SIG-M5 treated with dmso at 0.1 percent for 504 hours (cell line): ENCODE data around the gene ALG2.

ENCODE experiments used
- DNase-seq: peaks from one replicate; lab custom pipeline; 2025; ENCODE audit not compliant: unreplicated experiment; lab: John Stamatoyannopoulos, UW

Gene ALG2

GRCh38 chr9:99221621-99222415, at the start of gene ALG2, which contains the start of gene SEC61B:
ALG2 (minus strand) TSS chr9:99221942; CDS start chr9:99221894, 48 bp downstream.
SEC61B (plus strand) TSS chr9:99222282; CDS start chr9:99222364, 82 bp downstream.
- DNase-seq, result peak; percentile 91

GRCh38 chr9:99270491-99270890, 48.7 kb upstream of the ALG2 start:
- no peak for DNase-seq

- DNase-seq, result no peak
Observed at GRCh38 chr9:99269416-99269815, 47.7 kb upstream of the ALG2 start.

GRCh38 chr9:99266255-99267023, 44.7 kb upstream of the ALG2 start:
- DNase-seq, result peak; percentile 33

DNA sequence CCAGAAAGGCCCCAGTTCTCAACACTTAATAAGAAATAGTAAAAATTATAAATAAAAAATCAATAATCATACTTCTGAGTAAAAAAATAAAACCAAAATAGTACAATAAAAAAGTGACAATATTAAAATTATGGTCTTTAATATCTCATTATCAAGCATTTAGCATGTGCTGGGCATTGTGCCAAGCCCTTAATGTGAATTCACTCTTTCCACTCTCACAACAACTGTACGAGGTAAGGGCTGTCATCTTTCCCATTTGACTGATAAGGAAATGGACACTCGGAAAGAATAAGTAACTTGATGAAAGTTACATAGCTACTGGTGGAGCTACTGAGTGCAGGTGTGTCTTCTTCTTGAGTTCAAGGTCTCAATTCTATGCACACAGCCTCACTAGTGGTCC, 43.9 kb upstream of the ALG2 start:
- DNase-seq, result no peak

DNA sequence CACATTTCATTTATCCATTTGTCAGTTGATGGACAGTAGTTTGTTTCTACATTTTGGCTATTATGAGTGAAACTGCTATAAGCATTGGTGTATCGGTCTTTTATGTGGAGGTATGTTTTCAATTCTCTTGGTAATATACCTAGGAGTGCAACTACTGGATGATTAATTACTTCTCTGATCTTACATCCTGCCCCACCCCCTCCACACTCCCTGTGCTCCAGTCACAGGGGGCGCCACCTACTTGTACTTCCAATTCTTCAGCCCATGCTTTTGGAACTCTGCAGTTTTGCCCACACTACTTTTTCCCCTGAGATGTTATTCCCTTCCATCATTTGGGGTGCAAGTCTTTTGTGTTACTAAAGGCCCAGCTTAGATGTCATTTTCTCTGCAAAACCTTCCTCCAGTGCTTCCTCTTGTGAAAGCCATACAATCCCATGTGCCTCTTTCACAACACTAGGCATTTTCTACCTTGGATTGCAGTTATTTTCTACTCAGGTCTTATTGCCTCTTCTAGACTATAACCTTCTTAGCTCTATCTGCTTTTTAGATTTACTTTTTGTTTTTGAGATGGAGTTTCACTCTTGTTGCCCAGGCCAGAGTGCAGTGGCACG, 42.4 kb upstream of the ALG2 start:
- no peak for DNase-seq

- DNase-seq, result no peak
Observed at GRCh38 chr9:99262949-99263418, 41.2 kb upstream of the ALG2 start.

- DNase-seq, result no peak
Observed at GRCh38 chr9:99261923-99262322, 40.2 kb upstream of the ALG2 start.

- DNase-seq, result no peak
Observed at GRCh38 chr9:99259231-99259918, 37.6 kb upstream of the ALG2 start.

- no peak for DNase-seq
Observed at GRCh38 chr9:99257723-99258389, 36.1 kb upstream of the ALG2 start.

DNA sequence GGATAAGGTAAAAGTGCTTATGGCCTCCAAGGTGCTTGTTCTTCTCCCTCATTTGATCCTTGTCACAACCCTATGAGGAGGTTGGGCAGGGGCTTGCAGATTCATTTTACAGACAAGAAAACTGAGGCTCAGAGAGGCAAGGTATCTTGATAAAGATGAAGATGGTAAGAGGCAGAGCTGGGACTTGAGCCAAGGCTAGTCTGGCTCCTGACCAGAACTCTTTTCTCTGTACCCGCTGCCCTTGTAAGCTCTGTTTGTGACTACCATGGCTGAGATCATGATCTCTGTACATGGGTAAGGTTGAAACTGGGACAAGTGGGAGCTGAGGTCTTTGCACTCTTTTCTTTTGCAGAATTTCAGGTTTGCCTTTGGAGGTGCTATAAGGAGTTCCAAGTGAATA, 33.9 kb upstream of the ALG2 start:
- no peak for DNase-seq

DNA sequence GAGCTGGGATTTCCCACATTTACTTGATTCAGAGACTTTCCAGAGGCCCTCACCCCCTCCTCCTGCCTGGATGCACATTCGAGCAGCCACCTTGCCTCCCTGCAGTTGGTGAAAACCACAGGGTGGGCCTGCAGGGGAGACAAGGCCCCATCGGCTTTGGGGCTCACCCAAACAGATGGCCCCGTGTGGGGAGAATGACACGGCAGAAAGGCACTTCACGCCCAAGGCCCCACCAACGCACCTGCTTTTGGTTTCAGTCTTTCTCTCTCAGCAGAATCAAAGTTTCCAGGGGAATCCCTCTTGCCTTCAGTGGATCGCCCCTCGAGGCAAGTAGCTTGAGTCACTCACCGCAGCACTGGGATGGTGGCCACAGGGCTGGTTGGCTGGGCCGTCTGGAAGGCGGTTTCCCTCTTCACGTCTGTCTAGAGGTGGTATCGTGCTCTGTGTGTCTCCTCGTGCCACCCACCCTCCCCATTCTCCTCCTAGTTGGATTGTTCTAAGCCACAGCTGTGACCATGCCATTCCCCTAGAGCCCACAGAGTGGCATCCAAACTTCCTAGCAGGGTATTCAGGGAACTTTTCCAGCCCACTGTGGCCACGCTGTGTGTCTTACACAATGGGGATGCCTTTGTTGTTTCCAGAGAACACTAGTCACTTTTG, 32.2 kb upstream of the ALG2 start:
- DNase-seq, result no peak

DNA sequence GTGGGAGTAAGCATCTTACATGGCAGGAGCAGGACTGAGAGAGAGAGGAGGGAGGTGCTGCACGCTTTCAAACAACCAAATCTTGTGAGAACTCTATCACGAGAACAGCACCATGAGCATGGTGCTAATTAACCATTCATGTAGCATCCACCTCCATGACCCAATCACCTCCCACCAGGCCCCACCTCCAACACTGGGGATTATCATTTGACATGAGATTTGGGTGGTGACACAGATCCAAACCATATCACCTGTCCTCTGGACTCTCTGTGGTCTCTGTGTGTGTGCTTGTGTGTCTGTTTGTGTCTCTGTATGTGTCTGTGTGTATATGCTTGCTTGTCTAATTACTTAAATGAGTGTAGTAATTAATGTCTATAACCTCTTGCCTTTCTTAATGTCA, 31.4 kb upstream of the ALG2 start:
- DNase-seq, result no peak

GRCh38 chr9:99251157-99251556, 29.4 kb upstream of the ALG2 start:
- DNase-seq, result no peak

GRCh38 chr9:99249619-99250018, 27.9 kb upstream of the ALG2 start:
- DNase-seq, result no peak

- DNase-seq, result peak; percentile 22
Observed at GRCh38 chr9:99244344-99245260, 22.9 kb upstream of the ALG2 start.

- DNase-seq, result no peak
Observed at GRCh38 chr9:99241106-99241505, 19.4 kb upstream of the ALG2 start.

DNA sequence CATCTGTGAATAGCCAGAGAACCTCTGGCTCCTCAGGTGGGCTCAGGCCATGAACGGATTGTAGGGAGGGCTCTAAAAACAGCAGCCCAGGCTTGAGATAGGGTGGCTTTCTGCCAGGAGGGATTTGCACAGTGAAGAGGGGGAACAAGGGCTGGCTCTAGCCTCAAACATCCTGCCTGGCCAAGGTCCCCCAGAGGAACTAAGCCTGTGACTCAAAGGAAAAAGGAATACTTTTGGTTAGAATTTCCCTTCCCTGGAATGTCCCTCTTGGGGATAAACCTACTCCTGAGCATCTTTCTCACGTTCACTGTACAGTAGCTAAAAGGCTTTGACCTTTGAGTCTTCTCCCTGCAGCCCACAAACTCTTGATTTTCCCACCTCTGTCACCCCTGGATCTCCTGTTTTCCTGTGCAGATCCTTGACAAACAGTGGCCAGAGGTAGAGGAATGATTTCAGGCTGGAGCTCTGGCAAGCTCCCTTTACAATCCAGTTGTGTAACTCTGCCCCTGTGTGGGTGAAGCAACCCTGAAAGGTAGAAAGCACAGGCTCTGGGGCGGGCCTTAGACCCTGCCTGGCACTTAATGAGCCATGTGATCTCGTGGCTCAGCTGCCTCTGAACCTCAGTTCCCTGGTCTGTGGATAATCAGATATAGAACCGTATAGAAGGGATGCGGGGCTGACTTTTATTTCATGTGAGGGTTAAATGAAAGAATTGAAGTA, 17.8 kb upstream of the ALG2 start:
- DNase-seq, result no peak
